Astrocyte (in vitro differentiated cells and primary cell): ENCODE data around the gene INSYN1. TPM values are rescaled to one million over a fixed set of nuclear protein-coding genes. Genes with fewer than 3 reads are reported as not detected.
"Not testable (repeated sequence)": the region's sequence is repeated elsewhere in the genome, so short reads cannot be mapped to it uniquely, and the experiment has no call there.

ENCODE experiments used
- DNase-seq: peaks from one replicate; pipeline ENCODE4 v3.0.0-alpha.2; 2010; ENCODE audit warnings: low read depth
- FAIRE-seq: peaks from 2 replicates; lab custom pipeline; 2011; peaks lifted over from hg19 to GRCh38; lab: Jason Lieb, UNC
- H2AFZ ChIP-seq: 2 replicates; pipeline ENCODE4 v1.6.0; 2012; ENCODE audit warnings: low read depth, low read length, inconsistent platforms
- H3K27ac ChIP-seq: 2 replicates; pipeline ENCODE4 v1.5.1; 2011; ENCODE audit warnings: low read depth, low read length, inconsistent platforms
- H3K27me3 ChIP-seq: 2 replicates; pipeline ENCODE4 v1.6.0; 2011; ENCODE audit warnings: low read length, inconsistent platforms; ENCODE audit not compliant: insufficient read depth
- H3K36me3 ChIP-seq: 2 replicates; pipeline ENCODE4 v1.5.1; 2011; ENCODE audit warnings: low read length, inconsistent platforms; ENCODE audit not compliant: insufficient read depth
- H3K4me1 ChIP-seq: 2 replicates; pipeline ENCODE4 v1.5.1; 2011; ENCODE audit warnings: low read length, inconsistent platforms; ENCODE audit not compliant: insufficient read depth
- H3K4me2 ChIP-seq: 2 replicates; pipeline ENCODE4 v1.6.0; 2012; ENCODE audit warnings: low read length, inconsistent platforms
- H3K4me3 ChIP-seq: 2 replicates; pipeline ENCODE4 v1.5.1; 2011; ENCODE audit warnings: low read depth, mild to moderate bottlenecking, low read length, inconsistent platforms; ENCODE audit not compliant: insufficient read depth
- H3K79me2 ChIP-seq: 2 replicates; pipeline ENCODE4 v1.6.0; 2012; ENCODE audit warnings: mild to moderate bottlenecking, low read length, inconsistent platforms; ENCODE audit not compliant: insufficient read depth
- H3K9ac ChIP-seq: 2 replicates; pipeline ENCODE4 v1.6.0; 2012; ENCODE audit warnings: mild to moderate bottlenecking, low read length, inconsistent platforms
- H3K9me3 ChIP-seq: 2 replicates; pipeline ENCODE4 v1.5.1; 2012; ENCODE audit warnings: low read depth, mild to moderate bottlenecking, low read length, inconsistent platforms; ENCODE audit not compliant: insufficient read depth
- H4K20me1 ChIP-seq: 2 replicates; pipeline ENCODE4 v1.6.0; 2012; ENCODE audit warnings: low read length, inconsistent platforms; ENCODE audit not compliant: insufficient read depth
- H3K27ac Mint-ChIP-seq: one replicate; pipeline ENCODE4 v1.8.0; 2021; ENCODE audit warnings: mild to moderate bottlenecking, mixed read lengths; ENCODE audit not compliant: unreplicated experiment
- H3K27me3 Mint-ChIP-seq: one replicate; pipeline ENCODE4 v1.8.0; 2021; ENCODE audit warnings: low read depth, mixed read lengths; ENCODE audit not compliant: unreplicated experiment
- H3K36me3 Mint-ChIP-seq: one replicate; pipeline ENCODE4 v1.8.0; 2021; ENCODE audit warnings: low read depth, mixed read lengths; ENCODE audit not compliant: unreplicated experiment
- H3K4me1 Mint-ChIP-seq: one replicate; pipeline ENCODE4 v1.8.0; 2021; ENCODE audit warnings: low read depth, mixed read lengths; ENCODE audit not compliant: unreplicated experiment
- H3K4me3 Mint-ChIP-seq: one replicate; pipeline ENCODE4 v1.8.0; 2021; ENCODE audit warnings: mild to moderate bottlenecking, moderate library complexity, mixed read lengths; ENCODE audit not compliant: unreplicated experiment
- H3K9me3 Mint-ChIP-seq: one replicate; pipeline ENCODE4 v1.8.0; 2021; ENCODE audit warnings: mild to moderate bottlenecking, mixed read lengths; ENCODE audit not compliant: unreplicated experiment
- EZH2 ChIP-seq: IDR thresholded peaks from 2 replicates; pipeline ENCODE4 v1.6.1; 2012; ENCODE audit warnings: mild to moderate bottlenecking, low read length, inconsistent platforms; ENCODE audit not compliant: insufficient read depth
- total RNA-seq: library from RNA; stranded (reverse); gene quantifications from 2 replicates; pipeline ENCODE4 v1.2.1, GENCODE V29; 2021
- TF ChIP-seq, protein P1 (sequence below): IDR thresholded peaks from 2 replicates; pipeline ENCODE4 v1.5.1; 2011; ENCODE audit warnings: low read depth, mild to moderate bottlenecking, inconsistent platforms, low read length, moderate library complexity; ENCODE audit not compliant: insufficient read depth

Gene INSYN1
- total RNA-seq, 1 donor from 2014 or later: 5.2 TPM

GRCh38 chr15:73702311-73703239 is 50.6 kb downstream of the INSYN1 start:
- not testable (repeated sequence) for H3K4me3 Mint-ChIP-seq, H3K4me3 ChIP-seq, H3K9ac ChIP-seq, H3K27ac Mint-ChIP-seq, H3K4me2 ChIP-seq, H2AFZ ChIP-seq, H3K9me3 ChIP-seq, H3K4me1 ChIP-seq, DNase-seq, H3K27me3 ChIP-seq, FAIRE-seq, H3K27ac ChIP-seq, H3K9me3 Mint-ChIP-seq, H3K27me3 Mint-ChIP-seq
- peaks cover 22% of the 10 kb centered on the region for H3K4me1 Mint-ChIP-seq
- H3K79me2 ChIP-seq: peaks cover 43% of the 10 kb centered on the region
- peaks cover 16% of the 10 kb centered on the region for H3K36me3 Mint-ChIP-seq
- peaks cover 19% of the 10 kb centered on the region for H3K36me3 ChIP-seq
- peaks cover 94% of the 10 kb centered on the region for H4K20me1 ChIP-seq

GRCh38 chr15:73700041-73700842 is 52.9 kb downstream of the INSYN1 start:
- H3K4me1 ChIP-seq: peaks cover 17% of the 10 kb centered on the region
- no peak overlapping the region for H3K9ac ChIP-seq
- H3K4me2 ChIP-seq: no peak overlapping the region
- H3K9me3 Mint-ChIP-seq: no peaks in the 10 kb centered on the region
- H3K27ac ChIP-seq: no peak overlapping the region
- no peaks in the 10 kb centered on the region for H3K27me3 ChIP-seq
- DNase-seq (peak; percentile 34), FAIRE-seq (peak; percentile 74)
- TF ChIP-seq, protein P1, sequence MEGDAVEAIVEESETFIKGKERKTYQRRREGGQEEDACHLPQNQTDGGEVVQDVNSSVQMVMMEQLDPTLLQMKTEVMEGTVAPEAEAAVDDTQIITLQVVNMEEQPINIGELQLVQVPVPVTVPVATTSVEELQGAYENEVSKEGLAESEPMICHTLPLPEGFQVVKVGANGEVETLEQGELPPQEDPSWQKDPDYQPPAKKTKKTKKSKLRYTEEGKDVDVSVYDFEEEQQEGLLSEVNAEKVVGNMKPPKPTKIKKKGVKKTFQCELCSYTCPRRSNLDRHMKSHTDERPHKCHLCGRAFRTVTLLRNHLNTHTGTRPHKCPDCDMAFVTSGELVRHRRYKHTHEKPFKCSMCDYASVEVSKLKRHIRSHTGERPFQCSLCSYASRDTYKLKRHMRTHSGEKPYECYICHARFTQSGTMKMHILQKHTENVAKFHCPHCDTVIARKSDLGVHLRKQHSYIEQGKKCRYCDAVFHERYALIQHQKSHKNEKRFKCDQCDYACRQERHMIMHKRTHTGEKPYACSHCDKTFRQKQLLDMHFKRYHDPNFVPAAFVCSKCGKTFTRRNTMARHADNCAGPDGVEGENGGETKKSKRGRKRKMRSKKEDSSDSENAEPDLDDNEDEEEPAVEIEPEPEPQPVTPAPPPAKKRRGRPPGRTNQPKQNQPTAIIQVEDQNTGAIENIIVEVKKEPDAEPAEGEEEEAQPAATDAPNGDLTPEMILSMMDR: peak; percentile 96
- no peak for TF ChIP-seq EZH2
- H3K27ac Mint-ChIP-seq: no peak overlapping the region
- H2AFZ ChIP-seq: no peak overlapping the region
- H3K79me2 ChIP-seq: peaks cover 63% of the 10 kb centered on the region
- no peak overlapping the region for H3K4me3 Mint-ChIP-seq
- no peak overlapping the region for H3K4me3 ChIP-seq
- H3K9me3 ChIP-seq: no peaks in the 10 kb centered on the region
- H3K27me3 Mint-ChIP-seq: no peaks in the 10 kb centered on the region
- H3K36me3 ChIP-seq: peaks cover 8% of the 10 kb centered on the region
- peaks cover 98% of the 10 kb centered on the region for H4K20me1 ChIP-seq
- H3K4me1 Mint-ChIP-seq: peaks cover 38% of the 10 kb centered on the region
- H3K36me3 Mint-ChIP-seq: peaks cover 7% of the 10 kb centered on the region

GRCh38 chr15:73699249-73700040 is 53.7 kb downstream of the INSYN1 start:
- Mint-ChIP-seq H3K27me3 (no peaks in the 10 kb centered on the region), H3K27ac (no peak overlapping the region), H3K4me1 (peaks cover 41% of the 10 kb centered on the region), H3K9me3 (no peaks in the 10 kb centered on the region), H3K36me3 (peaks cover 7% of the 10 kb centered on the region), H3K4me3 (no peak overlapping the region)
- TF ChIP-seq EZH2: no peak
- TF ChIP-seq, protein P1: no peak
- Histone ChIP-seq H3K36me3 (peaks cover 5% of the 10 kb centered on the region), H3K9ac (no peak overlapping the region), H3K9me3 (no peaks in the 10 kb centered on the region), H4K20me1 (peaks cover 98% of the 10 kb centered on the region), H3K27ac (no peak overlapping the region), H3K79me2 (peaks cover 69% of the 10 kb centered on the region), H3K4me2 (no peak overlapping the region), H2AFZ (no peak overlapping the region), H3K27me3 (no peaks in the 10 kb centered on the region), H3K4me3 (no peak overlapping the region), H3K4me1 (peaks cover 19% of the 10 kb centered on the region)
- no peak for FAIRE-seq
- no peak for DNase-seq
